ENCODE measurements around the gene DUSP2.

DUSP2 gene

DNA sequence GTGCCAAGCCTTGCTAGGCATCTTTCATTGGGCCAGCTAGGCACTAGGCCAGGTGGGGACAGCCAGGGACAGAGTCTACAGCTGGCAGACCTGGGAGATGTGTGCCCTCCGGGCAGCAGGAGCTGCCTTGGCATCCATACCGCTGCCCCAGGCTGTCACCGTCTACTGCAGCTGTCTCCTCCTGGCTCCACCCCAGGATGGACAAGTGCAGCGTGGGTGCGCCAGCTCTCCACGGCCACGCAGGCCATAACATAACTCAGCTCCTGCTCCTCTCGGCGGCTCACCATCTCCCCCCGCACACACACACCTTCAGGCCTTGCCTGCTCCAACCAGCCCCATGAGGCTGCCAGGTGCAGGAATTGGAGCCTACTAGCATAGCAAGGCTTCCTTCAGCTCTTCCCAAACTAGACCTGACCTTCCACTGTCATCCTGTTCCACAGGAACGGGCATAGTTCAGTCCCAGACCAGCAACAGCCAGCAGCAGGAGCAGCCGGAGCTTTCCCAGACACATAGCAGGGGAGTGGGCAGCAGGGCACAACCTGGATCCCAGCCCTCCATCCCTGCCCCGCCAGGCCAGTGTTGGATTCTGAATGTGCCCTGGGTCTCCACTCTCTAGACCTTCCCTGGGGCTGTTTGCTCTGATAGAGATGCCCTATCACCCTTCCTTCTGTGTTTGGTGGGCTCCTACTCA lies 26.4 kb downstream of the DUSP2 start:
- no peak overlapping the region for H3K4me3 ChIP-seq (ENCODE audit: low read depth, low read length)
- no peak for DNase-seq (ENCODE audit: low read depth)

DNA sequence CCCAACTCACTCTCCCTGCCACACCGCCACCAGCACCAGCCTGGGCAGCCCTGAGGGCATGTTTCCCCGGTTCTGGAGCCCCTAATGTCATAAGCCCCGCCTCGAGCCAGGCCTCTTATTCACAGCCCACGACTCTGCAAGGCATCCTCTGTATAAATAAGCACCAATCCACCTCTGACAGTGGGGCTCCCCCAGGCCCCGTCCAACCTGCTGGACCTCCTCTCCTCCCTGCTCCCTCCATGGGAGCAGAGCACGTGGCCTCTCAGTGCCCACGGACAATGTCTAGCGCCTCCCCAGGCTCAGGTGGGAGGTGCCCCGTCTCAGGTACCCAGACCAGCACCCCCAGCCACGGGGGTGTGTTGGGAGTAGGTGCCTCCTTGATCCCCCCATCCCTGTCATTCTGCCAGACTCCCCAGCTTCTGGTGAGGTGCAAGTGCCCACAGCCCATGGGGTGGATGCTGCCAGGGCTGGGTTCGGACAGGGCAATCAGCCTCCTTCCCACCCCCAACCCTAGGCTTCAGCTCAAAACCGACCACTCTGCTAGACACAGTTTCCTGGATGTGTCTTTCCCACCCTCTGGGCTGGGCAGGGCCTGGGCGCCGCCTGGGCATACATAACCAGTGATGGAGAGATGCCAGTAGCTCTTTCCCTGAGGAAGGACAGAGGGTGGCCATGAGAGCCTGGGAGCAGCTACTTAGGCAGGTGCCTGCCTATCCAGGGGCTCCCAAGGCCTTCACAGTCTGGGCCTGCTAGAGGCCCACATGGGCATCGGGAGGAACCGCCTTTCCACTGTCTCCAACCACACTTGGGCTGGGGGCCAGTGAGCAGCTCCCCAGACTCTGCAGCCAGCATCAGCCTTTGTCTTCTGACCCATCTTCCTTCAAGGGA lies 27.3 kb downstream of the DUSP2 start:
- DNase-seq (ENCODE audit: low read depth), result no peak

DNA sequence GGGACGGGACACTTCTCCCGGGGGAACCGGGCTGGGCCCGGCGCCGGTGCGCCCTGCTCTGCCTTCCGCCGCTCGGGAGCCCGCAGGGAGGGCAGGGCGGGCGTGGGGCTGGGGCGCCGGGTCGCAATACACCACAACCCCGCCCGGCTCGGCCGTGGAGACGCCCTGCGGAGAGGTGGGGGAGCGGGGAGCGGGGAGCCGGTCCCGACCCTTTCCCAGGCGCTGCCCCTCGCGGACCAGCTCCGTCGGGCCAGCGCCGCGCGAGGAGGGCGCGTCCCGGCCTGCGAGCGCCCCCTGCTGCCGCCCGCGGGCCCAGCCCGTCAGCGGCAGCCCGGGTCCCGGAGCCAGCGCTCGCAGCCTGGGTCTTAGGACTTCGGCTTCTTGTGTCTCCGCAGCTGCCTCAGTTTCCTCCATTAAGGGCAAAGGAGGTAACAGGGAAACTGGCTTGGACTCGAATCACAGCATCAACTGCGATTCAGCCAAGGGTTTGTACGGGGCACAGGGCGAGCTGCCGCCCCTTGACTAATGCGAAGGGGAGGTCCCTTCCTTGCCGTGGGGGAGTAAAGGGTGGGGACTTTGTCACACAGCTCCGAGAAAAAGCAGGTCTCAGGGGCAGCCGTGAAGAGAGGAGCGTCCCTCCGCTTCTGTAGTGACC lies 28.2 kb downstream of the DUSP2 start:
- H3K4me3 ChIP-seq (ENCODE audit: low read depth, low read length), result peak overlapping the region; percentile 37
- DNase-seq (ENCODE audit: low read depth), result no peak

More for the DNA sequence above, 27.3 kb downstream of the DUSP2 start:
- H3K4me3 ChIP-seq (ENCODE audit: low read depth, low read length), result no peak overlapping the region

DNA sequence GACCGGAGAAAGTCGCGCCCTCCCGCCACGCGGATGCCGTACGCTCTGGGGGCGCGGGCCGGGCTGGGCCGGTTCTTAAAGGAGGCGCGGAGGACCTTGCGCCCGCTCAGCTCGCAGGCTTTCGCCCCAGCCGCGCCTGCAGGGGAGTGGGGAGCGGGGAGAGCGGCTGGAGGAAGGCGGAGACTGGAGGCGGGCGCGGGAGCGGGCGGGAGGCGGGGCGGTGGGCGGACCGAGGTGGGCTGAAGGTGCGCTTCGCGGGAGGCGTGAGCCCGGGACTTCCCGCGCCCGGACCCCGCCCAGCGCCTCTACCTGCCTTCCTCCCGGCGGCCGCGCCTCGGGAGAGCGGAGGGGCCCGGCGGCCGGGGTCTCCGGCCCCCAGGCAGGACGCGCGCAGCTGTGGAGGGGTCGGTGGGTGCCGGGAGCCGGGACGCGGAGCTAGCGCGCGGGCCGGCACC lies 28.8 kb downstream of the DUSP2 start, which contains the start of gene ADRA2B:
ADRA2B (minus strand) TSS at position 148 of the 455 bp plus-strand sequence. CDS start 422 bp downstream, outside the sequence.
- H3K4me3 ChIP-seq (ENCODE audit: low read depth, low read length), result peak within 1 kb of the TSS; percentile 37
- no peak for DNase-seq (ENCODE audit: low read depth)

DNA sequence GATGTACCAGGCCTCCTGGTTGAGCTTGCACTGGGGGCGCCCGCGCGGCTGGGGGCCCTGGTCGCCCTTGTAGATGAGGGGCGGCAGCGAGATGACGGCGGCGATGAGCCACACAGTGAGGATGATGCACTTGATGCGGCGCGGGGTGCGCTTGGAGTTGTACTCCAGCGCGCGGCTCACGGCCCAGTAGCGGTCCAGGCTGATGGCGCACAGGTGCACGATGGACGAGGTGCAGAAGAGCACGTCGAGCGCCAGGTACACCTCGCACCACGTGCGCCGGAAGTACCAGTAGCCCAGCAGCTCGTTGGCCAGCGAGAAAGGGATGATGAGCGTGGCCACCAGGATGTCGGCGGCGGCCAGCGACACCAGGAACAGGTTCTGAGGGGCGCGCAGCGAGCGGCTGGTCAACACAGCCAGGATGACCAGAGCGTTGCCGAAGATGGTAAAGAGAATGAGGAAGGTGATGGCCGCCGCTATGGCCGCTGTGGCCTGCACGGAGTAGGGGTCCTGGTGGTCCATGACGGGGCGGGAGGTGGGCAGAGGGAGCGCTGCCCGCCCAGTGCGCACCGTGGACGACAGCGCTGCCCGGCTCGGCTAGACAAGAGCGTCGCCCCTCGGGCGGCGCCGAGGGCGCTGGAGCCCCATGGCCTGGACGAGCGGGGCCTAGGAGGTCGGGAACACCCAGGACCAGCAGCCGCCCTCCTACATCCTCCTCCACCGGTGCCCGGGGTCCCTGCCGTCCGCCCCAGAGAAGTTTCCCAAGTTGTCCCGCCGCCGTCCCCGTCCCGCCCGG lies 29.4 kb downstream of the DUSP2 start:
- peak overlapping the region; percentile 37 for H3K4me3 ChIP-seq (ENCODE audit: low read depth, low read length)
- no peak for DNase-seq (ENCODE audit: low read depth)

DNA sequence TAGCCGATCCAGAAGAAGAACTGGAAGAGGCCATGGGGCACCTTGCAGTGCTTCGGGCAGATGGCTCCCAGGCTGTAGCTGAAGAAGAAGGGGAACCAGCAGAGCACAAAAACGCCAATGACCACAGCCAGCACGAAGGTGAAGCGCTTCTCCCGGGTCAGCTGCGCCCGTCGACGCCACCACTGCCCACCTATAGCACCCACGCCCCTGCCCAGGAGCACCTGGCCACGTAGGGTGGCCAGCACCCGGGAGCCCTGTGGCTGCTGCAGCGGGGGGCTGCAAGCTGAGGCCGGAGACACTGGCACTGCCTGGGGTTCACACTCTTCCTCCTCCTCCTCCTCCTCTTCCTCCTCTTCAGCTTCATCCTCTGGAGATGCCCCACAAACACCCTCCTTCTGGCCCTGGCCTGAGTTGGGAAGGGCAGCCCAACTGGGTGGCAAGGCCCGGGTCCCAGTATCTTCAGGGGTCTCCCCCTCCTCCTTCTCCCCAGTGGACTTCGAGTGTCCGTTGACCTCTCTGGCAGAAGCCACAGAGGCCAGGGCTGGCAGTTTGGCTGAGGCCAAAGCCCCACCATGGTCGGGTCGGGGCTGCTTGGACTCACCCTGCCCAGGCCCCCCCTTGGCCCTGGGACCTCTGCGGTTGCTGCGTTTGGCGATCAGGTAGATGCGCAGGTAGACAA lies 30.2 kb downstream of the DUSP2 start:
- no peak for DNase-seq (ENCODE audit: low read depth)
- H3K4me3 ChIP-seq (ENCODE audit: low read depth, low read length), result no peak overlapping the region

DNA sequence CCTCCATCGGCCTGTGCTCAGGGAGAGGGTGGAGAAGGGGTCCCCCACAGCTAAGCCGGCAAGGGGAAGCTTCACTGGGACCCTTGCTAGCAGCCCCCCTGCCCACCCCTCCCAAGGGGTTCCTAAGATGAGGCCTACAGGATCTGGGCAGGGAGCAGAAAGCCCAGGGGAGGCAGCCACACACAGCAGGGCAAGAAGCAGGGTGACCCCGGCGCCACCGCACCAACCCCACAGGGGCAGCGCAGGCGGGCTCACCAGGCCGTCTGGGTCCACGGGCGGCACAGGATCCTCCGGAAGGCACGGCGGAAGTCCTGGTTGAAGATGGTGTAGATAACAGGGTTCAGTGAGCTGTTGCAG lies 30.7 kb downstream of the DUSP2 start:
- no peak overlapping the region for H3K4me3 ChIP-seq (ENCODE audit: low read depth, low read length)
- no peak for DNase-seq (ENCODE audit: low read depth)

DNA sequence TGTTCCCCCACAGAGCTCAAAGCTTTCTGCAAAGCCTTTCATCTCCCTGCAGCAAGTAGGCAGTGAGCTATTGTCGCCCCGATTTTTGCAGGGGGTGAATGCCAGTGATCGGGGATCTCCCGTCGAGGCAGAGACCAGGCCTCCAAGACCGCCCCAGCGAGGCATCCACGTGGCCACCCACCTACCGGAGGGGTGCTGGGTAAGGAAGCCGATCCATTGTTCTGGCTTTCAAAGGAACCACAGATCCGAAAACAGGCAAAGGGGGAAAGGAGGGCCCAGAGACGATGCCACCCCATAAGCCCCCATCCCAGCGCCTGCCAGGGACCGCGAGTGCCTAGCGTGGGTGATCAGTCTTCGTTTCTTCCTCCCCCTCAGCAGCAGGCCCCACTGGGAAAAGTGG lies 31.3 kb downstream of the DUSP2 start:
- no peak for DNase-seq (ENCODE audit: low read depth)
- no peak overlapping the region for H3K4me3 ChIP-seq (ENCODE audit: low read depth, low read length)

DNA sequence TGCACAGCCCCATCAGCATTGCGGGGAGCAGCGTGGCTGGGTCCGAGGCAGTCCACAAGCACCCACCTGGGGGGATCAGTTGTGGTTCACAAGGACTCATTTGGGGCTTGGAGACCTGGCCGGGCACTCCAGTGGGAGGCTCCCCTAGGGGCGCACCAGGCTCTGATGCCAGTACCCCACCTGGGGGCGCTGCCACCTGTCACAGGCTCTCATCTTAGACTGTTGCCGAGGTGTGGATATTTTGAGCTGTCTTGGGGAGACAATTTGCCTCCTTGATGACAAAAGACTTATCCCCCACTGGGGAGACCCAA lies 31.9 kb downstream of the DUSP2 start:
- H3K4me3 ChIP-seq (ENCODE audit: low read depth, low read length), result no peak overlapping the region
- no peak for DNase-seq (ENCODE audit: low read depth)

DNA sequence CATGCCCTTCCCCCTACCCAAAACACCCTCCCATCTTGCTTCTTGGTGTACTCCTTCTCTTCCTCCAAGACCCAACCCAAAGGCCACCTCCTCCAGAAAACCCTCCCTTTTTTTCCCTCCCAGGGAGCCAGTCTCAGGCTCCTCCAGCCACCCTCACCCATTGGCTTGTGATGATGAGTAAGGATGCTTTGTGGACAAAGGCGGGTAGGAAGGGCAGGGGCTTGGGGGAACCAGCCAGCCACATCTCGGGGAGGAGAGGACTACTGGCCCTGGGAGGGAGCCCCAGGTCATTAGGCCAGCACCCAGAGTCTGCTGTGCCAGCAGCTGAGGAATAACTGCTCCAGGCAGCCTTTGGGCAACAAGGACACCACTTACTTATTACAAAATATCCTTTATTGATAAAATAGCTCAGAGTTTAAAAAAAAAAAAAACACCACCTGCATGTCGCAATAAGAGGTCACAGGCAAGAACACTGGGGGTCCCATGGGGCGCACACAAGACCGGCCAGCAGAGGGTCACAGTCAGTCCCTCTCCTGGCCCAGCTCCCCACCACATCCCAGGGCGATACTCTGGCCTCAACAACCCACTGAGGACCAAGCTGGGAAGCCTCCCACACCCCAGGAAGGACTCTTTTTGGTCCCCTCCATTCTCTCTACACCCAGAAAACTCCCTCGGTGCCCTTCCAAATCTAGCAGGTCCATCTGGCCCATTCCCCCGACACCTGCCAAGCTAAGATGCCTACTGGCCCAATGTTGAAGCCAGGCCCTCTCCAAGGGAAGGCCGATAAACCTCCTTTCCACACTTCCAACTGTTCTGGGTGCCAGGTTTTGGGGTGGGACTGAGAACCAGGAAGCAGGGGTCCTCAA lies 32.5 kb downstream of the DUSP2 start:
- DNase-seq (ENCODE audit: low read depth), result no peak
- no peak overlapping the region for H3K4me3 ChIP-seq (ENCODE audit: low read depth, low read length)

DNA sequence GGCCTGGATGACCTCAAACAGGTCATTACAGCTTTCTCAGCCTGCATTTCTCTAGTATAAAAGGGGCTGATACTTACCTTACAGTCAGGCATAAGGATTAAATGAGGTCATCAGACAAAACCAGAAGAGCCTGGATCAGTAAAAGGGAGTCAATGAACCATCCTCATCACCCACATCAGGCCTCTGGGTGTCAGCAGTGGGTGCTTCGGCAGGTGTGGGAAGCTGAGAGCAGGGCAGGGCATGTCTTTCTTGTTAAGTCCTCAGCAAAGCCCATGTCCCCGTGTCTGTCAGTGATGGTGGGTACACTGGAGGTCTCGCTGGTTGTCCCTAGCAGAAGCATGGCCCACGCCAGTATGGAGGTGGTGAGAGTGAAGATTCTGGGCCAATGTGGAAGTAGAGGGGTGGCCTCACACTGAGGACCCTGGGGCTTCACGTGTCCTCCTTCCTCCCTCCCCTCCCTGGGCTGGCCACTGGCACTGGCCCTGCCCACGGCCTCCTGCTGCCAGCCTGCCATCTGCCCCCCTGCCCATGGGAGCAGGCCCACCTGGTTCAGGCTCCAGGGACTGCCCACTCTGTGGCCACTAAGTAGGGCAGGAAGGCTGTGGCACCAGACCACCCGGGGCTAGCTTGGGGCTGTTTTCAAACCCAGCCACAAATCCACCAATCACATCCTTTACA lies 33.3 kb downstream of the DUSP2 start:
- DNase-seq (ENCODE audit: low read depth), result no peak

DNA sequence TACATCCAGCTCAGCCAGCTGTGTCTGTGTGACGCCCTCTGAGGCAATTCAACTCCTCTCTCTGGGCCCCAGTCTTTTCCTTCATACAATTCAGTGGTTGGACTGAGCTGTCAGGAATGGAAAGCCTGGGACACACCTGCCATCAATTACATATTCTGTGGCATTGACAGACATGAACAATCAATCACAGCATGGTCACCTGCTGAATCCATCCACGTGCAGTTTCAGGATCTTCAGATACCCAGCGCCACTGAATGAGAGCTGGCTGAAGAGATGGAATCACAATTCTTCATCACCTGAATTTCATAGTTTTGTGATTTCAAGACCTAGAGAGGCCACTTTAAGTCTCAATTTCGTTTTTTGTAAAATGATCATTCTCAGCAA lies 34.0 kb downstream of the DUSP2 start:
- H3K4me3 ChIP-seq (ENCODE audit: low read depth, low read length), result no peak overlapping the region
- no peak for DNase-seq (ENCODE audit: low read depth)

More for the DNA sequence above, 33.3 kb downstream of the DUSP2 start:
- H3K4me3 ChIP-seq (ENCODE audit: low read depth, low read length), result no peak overlapping the region

DNA sequence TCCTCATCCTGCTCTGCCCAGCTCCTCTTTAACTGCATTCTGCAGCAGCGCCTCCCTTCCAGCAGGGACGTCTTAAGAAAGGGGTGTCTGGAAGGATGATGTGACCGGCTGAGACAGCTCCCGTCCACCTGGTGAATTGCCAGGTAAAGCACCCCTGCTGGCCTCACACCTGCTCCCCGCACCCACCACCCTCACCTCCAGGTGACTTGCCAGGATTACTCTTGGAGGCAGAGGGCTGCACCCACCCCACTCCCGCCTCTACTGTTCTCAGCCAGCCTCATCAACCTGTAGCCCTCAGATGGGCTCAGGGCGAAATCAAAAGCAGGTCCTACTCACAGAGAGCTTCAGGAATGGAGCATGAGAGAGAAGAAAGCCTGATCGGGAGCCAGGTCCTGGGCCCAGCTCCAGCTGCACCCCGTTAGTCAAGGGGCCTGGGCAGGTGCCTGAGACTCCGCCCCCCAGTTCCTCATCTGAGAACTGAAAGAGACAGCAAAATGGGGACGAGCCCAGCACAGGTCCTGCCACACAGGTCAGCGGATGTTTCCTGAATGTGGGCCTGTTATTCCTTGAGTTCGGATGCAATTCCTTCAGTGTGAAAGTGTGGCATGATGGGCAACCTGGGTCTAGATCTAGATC lies 34.5 kb downstream of the DUSP2 start:
- H3K4me3 ChIP-seq (ENCODE audit: low read depth, low read length), result no peak overlapping the region
- DNase-seq (ENCODE audit: low read depth), result no peak

DNA sequence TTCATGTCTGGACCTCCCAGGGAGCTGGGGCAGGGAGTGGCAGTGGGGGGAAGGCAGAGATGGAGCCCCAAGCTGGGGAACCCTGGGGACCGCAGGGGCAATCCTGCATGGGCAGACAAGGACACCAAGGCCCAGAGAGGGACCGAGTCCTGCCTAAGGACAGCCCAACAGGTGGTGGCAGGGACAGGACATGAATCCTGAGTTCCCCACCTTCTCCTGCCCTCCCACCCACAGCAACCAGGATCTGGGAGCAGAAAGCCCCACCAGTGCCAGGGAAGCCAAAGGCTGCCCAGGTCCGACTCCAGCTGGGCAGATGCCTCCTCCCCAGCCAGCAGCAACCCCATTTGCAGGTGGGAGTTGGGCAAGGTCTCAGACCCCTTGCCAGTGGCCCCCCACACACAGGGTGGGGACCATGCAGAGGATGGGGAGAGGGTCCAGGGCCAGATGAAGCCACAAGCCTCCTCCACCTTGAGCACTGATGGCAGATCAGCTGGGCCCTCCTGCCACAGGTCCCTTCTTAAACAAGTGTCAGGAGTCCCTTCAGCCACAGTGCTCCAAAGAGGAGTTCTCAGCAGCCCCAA lies 35.2 kb downstream of the DUSP2 start:
- no peak overlapping the region for H3K4me3 ChIP-seq (ENCODE audit: low read depth, low read length)
- DNase-seq (ENCODE audit: low read depth), result no peak

DNA sequence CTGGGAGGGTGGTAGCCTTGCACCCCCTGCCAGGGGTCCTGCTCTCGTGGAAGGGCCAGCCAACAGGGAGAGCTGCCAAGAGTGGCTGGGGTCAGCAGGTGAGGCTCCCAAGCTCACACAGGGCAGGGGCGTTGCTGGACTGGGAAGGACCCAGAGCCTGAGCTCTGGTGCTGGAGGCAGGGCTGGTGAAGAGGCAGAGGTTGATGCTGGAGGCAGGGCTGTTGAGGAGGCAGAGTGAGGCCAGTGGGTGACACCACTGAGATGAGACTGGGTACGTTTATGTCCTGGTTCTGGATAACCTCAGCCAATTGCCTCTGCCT lies 35.9 kb downstream of the DUSP2 start:
- no peak overlapping the region for H3K4me3 ChIP-seq (ENCODE audit: low read depth, low read length)
- no peak for DNase-seq (ENCODE audit: low read depth)

DNA sequence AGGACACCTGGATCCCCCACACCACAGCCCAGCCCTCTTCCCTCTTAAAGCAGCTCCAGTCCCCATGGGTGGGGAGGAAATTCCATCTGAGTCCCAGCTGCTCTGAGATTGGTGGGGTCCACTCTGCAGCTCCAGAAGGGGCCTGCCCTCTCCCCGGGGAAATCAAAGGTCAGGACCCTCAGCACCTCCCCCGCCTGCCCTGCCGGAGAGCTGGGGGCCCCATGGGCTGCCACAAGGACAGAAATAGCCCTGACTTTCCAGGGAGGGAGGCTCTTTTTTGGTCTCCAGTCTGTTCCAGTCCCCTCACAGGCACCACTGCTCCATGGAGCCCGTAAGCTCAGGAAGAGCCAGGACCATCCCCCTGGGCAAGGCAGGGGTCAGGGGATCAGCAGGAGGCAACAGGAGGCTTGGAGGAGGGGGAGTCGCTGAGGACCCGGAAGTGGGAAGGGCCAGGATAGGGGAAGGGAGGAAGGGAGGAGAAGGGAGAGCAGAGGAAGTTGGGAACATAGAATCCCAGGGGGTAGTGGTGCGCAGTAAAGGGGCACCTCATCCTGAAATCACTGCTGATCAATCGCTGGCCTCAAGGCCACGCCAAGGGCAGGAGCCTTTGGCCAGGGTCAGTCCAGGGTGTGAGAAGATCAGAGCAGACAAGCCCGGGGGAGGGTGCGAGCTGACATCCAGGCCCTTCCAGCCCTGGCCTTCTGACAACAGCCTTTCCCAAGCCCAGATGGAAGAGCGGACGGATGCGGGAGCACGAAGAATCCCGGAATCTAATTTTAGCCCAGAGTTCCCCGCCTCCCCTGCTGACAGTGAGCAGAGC lies 36.5 kb downstream of the DUSP2 start:
- H3K4me3 ChIP-seq (ENCODE audit: low read depth, low read length), result no peak overlapping the region
- no peak for DNase-seq (ENCODE audit: low read depth)

Data from skeletal muscle cell (primary cell).